GM18868 (cell line): ENCODE results near the gene MYL3.

Experiments
- ATAC-seq: cut with Tn5 transposase; IDR thresholded peaks from one replicate; pipeline ENCODE4 v1.9.1; 2021; ENCODE audit warnings: mild to moderate bottlenecking, moderate library complexity; ENCODE audit not compliant: unreplicated experiment

Gene MYL3

DNA sequence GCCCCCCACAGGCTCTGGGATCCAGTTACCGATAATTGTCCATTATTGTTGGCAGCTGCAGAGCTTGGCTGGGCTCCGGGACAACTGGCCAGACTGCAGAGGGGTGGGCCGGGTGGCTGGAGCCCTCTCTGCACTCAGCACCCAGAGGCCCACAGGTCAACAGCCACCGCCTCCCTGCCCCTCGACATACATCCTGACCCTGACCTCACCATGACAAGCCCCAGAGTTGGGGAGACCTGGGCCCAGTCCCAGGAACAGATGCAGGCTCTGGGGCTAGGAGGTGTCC lies 36.7 kb upstream of the MYL3 start:
- ATAC-seq: no peak

DNA sequence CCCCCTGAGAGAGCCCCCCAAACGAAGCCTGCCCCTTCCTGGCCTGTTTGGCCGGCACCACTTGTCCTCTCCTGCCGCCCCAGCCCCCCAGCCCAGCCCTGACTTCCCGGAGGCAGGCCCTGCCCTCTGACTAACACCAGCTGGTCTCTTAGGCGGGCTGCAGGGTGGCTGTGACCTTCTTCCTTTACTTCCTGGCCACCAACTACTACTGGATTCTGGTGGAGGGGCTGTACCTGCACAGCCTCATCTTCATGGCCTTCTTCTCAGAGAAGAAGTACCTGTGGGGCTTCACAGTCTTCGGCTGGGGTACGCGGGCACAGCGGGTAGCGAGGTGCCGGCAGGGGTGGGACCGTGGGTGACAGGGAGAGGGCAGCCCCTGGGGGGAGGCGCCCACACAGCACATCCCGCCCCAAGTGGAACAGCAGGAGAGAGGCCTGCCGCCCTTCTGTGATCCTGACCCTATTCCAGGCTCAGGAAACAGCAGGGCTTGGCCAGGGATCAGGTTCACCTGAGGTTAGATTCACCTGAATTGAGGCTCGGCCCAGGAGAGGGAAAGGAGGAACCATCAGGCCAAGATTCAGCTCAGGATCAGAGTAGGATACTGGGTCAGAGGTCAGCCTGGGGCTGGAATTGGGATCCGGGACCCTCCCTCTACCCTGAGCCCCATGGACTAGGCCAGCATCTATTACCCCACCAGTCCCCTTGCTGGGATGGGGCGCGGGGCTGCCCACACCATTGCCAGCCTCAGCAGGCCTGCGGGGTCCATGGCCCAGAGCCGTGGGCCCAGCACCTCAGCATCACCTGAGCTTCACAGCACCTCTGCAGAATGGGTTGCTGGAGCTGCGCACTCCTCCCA lies 36.1 kb upstream of the MYL3 start:
- no peak for ATAC-seq

DNA sequence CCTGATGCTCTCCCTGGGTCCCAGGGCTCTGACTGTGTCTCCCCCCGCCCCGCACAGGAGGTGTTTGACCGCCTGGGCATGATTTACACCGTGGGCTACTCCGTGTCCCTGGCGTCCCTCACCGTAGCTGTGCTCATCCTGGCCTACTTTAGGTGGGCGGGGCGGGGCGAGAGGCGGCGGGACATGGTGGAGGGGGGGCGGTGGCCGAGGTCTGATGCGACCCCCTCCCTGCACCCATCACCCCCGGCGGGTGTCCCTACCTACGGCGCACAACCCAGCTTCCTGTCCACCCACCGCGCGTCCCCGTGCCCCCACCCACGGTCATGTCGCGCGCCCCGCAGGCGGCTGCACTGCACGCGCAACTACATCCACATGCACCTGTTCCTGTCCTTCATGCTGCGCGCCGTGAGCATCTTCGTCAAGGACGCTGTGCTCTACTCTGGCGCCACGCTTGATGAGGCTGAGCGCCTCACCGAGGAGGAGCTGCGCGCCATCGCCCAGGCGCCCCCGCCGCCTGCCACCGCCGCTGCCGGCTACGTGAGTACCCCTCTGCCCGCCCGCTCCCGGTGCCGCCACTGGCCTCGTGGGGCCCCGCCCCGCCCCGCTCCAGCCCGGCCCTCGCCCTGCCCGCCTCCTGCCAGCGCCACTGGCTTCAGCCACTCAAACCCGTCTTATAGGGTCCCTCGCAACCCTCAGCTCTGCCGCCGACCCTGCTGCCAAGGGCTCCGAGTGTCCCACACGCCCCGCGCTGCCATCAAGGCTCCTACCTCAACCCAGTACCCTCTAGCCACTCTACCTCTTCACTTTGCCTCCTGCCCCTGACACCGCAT lies 35.3 kb upstream of the MYL3 start:
- ATAC-seq: no peak

DNA sequence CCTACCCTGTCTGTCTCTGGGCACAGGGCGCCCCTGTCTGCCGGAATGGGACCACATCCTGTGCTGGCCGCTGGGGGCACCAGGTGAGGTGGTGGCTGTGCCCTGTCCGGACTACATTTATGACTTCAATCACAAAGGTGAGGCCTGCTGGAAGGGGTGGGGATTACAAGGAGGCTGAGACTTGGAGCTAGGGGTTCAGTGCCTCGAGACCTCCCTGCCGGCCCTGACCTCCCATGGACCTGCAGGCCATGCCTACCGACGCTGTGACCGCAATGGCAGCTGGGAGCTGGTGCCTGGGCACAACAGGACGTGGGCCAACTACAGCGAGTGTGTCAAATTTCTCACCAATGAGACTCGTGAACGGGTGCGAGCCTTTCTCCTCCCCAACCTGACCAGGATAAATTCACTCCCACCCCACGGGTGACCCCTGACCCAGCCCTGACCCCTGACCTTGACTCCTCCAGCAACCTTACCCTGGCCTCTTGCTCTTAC lies 34.6 kb upstream of the MYL3 start:
- ATAC-seq: no peak

DNA sequence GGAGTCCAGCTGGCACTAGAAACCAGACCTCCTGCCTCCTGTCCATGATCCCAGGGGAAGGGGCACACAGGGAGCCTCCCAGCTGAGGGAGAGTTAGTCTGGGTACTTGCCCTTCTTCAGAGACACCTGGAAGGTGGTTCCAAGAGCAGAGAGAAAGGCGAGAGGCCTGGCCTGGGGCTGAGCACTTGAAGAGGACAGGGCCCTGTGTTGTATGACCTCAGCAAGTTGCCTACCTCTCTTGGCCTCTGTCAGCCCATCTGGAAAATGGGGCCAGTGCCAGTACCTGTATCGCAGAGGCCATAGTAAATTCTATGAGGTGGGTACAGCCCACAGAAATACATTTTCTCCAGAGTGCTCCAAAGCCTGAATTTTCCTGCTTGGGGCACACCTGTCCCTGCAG lies 33.8 kb upstream of the MYL3 start:
- ATAC-seq: no peak

DNA sequence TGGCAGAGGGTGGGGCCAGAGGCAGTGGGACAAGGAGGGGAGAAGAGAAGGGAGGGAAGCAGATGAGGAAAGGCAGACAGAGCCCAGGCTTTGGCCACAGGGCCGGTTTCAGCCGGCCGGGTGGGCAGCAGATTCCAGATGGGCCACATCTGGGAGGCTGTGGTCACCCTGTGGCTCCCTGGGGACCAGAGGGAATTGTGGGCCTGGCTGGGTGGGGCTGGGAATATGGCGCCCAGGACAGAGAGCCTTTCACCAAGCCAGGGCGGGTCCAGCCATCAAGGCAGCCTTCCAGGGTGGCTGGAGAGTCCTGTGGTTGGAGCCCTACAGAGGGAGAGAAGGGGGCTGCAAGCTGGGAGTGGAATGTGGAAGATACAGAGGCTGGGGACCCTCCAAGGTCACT lies 33.1 kb upstream of the MYL3 start:
- no peak for ATAC-seq

DNA sequence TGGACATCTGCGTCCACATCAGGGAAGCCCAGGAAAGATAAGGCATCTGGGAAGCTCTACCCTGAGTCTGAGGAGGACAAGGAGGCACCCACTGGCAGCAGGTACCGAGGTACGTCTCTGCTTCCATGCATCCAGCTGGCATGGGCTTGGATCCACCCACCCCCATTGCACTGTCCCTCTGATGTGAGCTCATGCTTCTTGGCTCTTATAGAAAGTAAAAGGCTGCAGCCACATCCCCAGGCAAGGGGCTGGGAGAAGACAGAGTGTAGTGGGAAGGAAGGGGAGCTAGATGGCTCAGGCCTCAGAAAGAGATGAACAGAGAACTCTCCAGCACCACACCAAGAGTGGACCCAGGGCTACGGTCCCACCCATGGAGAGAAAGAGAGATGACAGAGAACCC lies 32.5 kb upstream of the MYL3 start:
- no peak for ATAC-seq

DNA sequence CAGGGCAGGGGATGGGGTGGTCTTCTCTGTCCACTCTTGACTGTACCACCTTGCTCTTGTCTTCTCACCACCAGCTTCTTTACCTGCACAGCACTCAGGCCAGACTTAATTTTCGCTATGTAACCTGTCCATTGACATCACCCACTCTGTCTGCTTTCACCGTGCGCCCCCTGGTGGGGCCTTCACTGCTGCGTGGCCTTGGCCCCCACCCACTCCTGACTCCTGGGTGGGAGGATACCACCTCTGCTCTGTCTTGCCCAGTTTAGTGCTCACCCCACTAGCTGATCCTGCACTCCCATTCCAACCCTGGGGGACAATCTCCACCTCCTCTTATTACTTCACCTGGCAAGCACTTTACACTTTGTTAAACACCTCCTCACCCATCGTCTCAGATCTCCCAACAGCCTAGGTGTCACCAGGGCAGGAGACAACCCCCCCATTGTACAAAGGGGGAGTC lies 32.0 kb upstream of the MYL3 start:
- no peak for ATAC-seq

DNA sequence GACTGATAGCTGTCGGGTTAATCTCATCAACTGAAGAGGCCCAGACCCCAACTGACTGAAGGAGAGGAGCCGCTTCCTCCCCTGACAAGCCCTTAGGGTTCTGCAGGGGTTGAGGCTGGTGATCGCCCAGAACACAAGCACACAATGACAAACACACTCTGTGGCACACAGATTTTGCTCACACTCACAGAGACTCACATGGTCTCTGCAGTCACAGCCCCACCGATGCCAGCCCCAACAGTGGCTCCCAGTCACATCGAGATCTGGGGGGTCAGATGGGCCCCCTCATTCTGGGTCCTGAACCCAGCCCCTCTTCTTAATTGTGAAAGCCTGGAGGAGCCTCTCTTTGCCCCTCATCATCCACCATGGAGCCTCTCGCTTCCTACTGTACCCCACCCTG lies 31.0 kb upstream of the MYL3 start:
- no peak for ATAC-seq

DNA sequence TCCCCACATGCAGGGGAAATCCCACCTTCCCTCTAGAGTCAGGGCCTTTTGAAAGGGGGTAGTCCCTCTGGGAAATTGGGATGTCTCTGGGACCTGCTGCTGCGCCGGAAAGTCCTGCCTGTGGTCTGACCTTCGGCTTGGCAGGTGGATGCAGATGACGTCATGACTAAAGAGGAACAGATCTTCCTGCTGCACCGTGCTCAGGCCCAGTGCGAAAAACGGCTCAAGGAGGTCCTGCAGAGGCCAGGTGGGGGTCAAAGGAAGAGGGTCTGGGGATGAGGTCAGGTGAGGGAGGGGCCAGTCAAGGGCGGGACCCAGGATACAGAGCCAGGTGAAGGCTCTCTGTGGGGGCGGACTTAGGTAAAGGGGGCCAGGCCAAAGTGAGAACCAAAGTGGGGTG lies 30.5 kb upstream of the MYL3 start:
- no peak for ATAC-seq

DNA sequence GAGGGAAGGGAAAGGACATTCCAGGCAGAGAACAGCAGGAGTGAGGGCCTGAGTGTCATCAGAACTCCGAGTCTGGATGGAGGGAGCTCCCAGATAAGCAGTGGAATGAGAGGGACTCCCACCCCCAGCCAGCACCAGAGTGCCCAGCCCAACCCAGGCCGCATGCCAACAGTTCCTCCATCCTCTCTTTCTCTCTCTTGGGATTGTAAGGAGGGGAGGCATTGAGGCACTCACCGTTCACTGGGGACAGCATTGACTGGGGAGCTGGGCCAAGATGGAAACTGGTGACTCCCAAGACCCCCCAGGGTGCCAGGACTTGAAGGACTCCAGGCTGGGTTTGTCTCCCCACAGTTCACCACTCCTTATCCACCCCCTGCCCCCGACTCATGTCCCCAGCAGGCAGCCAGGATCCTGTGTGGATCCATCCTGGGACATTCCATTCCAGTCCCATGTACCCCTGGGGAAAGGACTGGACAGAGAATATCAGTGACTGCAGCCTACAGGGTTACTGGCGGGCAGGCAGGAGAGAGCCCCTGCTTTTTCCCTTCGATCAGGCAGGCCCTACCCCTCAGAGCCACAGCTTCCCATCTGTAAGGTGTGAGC lies 30.0 kb upstream of the MYL3 start:
- no peak for ATAC-seq

DNA sequence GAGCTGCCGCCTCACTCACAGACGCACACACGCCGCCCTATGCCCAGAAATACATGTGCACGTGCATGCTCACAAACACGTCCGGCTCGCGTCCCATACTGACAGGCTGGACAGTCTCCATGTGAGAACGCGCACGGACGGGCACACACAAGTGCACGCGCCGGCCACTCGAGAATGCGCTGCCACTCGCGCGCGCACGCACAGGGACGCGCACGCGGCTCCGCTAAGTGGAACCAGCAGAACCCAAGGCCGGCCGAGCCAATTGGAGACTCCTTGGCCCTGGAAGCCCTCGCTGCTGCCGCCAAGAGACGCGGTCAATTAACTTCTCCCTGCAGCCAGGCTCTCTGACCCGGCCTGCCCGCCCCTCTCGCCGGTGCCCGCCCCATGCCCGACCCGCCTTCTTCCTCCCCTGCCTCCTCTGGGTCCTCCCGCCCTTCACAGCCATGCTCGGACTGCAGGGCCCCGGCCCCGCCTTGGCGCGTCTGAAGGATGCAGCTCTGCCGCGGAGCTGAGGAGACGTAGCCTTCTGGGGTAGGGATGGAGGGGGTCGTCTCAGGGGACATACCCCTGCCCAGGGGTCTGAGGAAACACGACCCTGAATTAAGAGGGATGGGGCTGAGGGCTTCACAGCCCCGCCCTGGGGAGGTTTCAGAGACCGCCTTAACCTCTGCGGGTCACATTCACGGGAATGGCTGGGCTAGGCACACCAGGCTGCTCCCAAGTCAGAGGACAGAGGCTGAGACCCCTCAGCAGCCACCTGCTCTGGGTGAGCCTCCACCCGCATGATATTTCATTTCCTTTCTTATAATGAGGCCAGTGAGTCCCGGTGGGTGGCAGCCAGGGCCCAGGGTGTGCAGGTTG lies 29.3 kb upstream of the MYL3 start:
- ATAC-seq: no peak

DNA sequence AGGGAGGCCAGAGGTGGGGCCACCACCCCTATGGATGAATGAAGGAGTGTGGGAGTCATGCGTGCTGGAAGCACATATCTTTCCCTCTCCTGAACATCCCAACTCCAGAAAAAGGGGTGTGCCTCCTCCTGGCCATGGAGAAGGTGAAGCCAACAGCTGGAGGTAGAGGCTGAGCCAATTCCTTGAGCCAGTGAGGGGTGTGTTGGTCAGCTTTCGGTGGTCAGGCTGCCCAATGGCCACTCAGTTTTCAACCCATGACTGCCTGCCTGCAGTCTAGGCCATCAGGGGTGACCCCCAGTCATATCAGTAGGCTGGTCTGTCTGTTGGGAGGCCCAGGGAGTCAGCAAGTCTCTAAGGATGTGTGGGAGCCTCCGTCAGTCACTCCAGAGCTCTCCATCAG lies 27.9 kb upstream of the MYL3 start:
- ATAC-seq: no peak

DNA sequence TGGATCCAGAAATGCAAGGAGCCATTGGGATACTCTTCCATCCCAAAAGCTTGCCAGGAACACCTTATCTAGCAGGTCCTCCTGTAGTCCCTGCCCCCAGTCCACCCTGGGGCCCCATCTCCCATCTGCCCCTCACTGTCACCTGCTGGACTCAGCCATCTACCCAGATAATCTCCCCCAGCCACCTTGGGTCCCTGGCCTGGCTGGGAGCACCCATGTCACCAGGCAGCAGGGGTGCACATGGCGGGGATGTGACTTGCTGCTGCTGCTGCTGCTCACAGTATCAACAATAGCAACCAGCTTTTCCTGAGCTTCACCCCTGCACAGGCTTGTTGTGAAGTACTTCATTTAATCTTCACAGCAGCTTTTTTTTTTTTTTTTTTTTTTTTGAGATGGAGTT lies 26.9 kb upstream of the MYL3 start:
- ATAC-seq: no peak

DNA sequence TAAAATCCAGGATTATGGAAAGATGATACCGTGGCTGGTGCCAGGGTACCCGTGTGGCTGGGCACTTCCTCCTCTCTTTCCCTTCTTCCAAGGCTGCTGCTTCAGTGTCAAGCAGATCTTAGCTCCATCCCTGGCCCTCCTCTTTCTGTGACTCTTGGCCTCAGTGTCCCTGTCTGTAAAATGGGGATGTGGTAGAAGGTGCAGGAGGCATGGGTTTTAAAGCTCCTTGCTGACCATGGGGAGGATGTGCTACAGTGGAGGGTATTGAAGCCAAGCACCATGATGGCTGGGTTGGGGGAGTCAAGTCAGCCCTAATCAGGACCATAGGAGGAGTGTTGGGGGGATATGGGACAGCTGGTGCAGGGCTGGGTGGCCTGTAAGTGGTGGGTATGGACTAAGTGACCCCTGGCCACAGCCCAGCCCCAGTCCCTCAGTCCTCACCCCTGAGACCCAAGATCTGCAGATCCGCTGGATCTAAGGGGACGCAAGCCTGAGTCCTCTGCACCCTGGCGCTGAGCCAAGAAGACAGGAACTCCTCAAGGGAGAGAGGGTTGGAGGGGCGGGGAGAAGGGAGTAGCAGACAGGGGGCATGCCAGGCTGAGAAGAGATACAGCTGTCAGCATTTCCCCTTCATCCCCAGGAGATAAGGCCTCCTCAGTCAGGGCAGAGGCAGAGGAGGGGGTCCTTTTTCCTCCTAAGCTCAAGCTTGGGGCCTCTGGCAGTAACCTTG lies 26.3 kb upstream of the MYL3 start:
- no peak for ATAC-seq

DNA sequence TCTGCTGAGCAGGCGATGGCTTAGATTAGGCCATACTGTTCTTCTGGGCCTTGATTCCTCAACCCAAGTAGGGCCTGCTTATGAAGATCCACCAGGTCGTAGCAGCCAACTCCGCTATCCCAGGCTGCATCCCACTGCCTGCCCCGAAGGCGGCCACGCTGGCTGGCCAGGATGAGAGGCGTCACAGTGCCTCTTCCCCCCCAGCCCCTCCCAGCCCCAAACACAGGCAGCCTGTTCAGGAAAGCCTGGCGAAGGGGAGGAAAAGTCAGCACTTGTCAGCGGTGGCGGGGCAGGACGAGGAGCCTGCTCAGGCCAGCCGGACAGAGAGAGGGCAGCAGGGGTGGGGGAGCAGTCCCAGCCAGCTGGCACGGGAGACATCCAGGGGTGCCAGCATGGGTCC lies 25.5 kb upstream of the MYL3 start:
- ATAC-seq: no peak

DNA sequence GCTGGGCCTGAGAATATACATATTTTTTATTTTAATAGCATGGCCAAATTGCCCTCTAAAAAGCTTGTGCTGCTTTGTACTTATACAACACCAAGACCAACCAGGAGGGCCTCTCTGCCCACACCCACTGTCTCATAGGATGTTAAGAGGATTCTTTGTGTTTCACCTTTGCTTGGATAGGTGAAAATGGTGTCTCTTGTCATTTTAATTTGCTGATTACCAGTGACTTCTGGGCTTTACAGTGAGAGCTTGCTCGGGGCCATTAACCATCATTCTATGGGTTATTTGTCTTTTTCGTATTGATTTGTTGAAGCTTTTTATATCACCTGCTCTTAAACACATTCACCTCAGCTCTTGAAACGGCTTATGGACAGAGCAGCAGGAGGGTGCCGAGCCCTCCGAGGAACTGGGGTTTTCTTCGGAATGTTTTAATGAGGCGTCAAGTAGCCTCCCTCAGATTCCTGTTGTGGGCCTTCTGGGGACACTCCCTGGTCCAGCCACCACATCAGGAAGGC lies 24.8 kb upstream of the MYL3 start:
- no peak for ATAC-seq

DNA sequence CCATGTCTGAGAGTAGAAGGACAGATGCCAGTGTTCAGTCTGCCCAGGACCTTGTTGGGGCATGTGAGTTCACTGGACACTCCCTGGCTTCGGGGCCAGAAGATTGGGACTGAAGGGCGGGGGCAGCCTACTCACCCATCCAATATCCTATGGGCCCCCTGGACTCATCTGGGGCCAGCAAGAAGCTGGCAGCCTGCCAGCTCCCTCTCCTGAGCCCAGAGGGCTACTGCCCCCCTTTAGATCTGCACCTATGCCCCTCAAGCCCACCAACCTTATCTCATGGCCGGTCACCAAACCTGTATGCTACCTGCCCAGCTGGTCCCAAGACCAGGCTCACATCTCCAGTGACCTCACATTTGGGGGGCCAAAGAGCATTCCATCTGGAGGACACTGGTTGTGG lies 22.4 kb upstream of the MYL3 start:
- no peak for ATAC-seq

DNA sequence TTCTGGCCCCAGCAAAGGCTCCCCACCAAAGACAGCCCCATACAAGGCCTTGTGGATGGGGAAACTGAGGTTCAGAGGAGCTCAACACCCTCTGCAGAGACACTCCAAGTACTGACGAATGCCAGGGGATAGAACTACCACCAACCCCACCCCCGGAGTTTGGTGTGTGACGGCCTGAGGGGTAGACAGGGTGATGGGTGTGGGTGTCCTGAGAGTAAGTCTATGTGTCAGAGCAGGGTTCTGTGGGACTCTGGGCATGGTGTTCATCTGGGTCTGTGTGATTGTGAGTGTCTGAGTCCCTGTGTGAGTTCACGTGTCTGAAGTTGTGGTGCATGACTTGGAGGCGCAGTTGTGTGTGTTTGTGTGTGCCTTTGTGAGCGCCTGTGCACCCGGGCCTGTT lies 21.7 kb upstream of the MYL3 start:
- ATAC-seq: no peak

DNA sequence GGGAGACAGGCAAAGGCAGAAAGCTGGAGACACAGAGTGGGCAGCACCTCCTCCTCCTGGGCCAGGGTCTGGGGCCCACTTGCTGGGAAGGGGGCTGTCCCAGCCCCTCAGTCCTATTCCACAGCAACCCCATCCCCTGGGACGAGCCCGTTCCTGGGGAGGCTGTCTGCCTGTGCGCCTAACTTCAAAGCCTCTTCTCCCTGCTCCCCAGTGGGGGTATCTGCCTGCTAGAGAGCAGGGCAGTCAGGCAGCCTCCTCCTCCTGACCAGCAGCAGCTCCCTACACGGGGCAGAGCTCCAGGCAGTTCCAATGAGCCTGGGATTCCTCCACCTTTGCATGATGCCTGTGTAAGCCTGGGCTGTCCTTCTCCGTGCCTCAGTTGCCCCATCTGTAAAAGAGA lies 21.2 kb upstream of the MYL3 start:
- ATAC-seq: no peak
